GM19372 (cell line): Measurements from ENCODE around the gene GPR85.
"Not testable (repeated sequence)": the region's sequence is repeated elsewhere in the genome, so short reads cannot be mapped to it uniquely, and the experiment has no call there.

Source experiments
- ATAC-seq: cut with Tn5 transposase; IDR thresholded peaks from one replicate; pipeline ENCODE4 v1.9.1; 2021; ENCODE audit warnings: mild to moderate bottlenecking, low read depth, moderate library complexity; ENCODE audit not compliant: unreplicated experiment

The GPR85 gene

DNA sequence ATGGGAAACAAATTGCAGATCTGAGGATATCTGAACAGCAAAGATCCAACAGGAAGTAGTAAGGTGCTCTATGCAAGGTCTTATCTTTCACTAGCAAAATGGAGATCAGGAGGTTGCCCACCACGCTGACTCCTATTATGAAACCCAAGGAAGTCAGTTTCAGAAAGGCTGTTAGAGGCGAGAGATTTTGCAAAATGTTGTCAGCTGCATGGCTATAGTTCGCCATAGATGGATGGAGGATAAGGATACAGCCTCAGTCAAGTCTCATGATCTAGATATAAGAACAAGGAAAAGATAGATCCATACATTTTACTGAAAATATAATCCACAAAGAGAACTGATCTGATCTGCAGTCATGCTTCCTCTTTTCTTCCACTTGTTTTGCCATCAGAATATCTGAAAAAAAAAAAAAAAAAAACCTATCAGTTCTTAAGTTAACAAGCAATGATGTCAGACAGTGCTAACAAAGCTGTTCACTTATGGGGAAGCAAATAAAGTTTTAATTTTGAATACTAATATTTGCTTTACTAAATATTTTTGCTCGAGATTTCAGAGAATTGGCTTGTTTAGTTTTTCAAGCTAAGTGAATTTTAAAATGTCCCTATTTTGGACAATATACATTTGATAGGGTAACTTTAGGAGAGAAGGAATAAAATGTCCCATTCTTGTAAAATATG lies 2.0 kb downstream of the GPR85 start:
- no peak for ATAC-seq

DNA sequence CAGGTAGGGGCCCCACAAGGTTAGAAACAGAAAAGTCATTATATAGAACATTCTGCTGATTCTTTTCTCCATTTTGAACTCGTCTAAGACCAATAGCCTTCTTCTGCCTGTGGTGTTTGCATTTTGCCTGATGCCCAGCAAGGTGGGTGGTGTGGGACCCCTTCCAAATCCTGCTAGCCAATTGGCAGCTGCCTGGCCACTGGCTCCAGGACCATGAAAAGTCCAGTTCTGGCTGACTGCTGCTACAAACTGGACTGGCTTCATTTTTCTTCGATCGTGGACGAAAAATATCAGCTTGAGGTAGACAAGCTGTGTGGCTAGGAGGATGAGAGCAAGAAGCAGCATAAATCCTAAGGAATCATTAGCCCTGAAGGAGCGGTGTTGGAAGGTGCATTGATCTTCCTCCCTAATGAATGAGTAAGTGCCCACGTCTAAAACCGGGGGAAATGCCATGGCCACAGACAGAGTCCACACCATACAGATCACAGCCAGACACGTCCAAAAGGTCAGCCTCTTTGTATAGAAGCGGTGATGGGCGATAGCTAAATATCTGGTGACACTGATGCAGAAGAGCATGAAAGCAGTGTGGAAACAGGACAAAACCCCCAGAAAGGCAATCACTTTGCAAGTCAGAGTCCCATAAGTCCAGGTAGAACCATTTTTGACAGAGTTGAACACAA lies 2.7 kb downstream of the GPR85 start:
- no peak for ATAC-seq

DNA sequence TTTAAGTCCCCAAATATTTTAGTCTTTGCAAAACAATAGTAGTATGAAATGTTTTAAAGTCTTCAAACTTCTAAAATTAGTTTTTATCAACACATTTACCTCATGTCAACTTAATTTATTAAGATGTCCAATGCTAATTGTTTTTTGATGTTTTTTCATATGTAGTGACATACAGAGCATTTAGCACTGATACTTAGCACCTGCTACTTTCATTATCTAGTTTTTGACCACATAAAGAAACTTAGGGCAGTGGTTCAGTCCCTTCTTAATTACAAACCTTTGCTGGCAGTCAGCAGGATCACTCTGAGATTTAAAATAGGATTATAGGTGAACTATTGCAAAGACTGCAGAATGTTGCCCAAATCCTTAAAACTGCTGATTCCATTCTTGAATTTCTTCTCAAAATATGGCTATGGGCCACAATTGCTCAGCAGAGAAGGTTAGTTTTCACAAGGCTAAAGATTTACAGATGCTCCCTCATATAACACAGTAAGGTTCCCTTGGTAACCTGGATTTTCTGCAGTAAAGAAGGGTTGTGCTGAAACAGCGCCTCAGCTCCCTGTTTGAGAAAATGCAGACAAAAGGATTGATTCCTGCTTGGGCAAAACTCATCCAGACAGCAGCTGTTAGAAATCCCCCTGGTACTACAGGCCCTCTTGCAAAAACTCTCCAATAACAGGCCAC lies 3.4 kb downstream of the GPR85 start:
- ATAC-seq, result peak; percentile 39

- ATAC-seq, result no peak
Measured at GRCh38 chr7:113078331-113078730, 8.3 kb downstream of the GPR85 start.

- no peak for ATAC-seq
Measured at GRCh38 chr7:113076703-113077102, 9.9 kb downstream of the GPR85 start.

- no peak for ATAC-seq
Measured at GRCh38 chr7:113071465-113071864, 15.2 kb downstream of the GPR85 start.

GRCh38 chr7:113062499-113062898 lies 24.1 kb downstream of the GPR85 start:
- ATAC-seq, result no peak

GRCh38 chr7:113060100-113060499 lies 26.5 kb downstream of the GPR85 start:
- peak; percentile 56 for ATAC-seq

DNA sequence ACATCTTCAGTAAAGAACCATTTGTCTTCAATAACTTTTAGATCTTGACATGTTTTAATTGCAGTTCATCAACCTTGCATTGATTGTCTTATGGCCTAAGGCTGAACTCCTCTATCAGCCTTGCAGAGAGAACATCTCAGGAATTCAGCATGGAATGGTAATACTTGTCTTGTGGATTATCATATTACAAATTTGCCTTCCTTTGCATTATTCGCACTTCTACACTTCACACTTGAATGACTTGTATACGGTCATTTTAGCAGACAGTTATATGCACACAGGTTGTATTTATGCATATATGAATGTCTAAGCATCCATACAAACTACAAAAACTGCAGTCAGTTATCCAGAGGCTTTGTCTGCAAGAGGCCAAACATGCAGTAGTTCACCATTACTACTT lies 31.7 kb downstream of the GPR85 start:
- no peak for ATAC-seq

- not testable (repeated sequence) for ATAC-seq
Measured at GRCh38 chr7:113054272-113054671, 32.4 kb downstream of the GPR85 start.

- ATAC-seq, result not testable (repeated sequence)
Measured at GRCh38 chr7:113049221-113049620, 37.4 kb downstream of the GPR85 start.

- no peak for ATAC-seq
Measured at GRCh38 chr7:113046453-113046852, 40.2 kb downstream of the GPR85 start.

GRCh38 chr7:113045379-113045778 lies 41.2 kb downstream of the GPR85 start:
- no peak for ATAC-seq

DNA sequence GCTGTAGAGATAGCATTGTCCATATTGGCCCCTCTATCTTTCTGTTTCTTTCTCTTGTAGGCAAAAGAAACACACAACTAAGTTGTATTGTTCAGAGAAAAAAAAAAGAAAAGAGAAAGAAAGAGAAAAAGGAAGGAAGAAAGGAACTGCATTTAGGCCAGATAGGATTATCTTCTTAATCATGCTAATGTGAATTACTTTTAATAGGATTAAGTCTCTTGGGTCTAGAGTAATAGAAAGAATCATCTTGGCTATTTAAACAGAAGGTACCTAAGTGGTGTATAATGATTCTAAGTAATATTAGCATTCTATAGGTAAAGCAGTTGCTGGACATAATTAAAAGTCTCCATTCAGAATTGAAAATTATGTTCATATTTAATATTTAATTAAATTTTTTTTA lies 42.2 kb downstream of the GPR85 start:
- ATAC-seq, result no peak

DNA sequence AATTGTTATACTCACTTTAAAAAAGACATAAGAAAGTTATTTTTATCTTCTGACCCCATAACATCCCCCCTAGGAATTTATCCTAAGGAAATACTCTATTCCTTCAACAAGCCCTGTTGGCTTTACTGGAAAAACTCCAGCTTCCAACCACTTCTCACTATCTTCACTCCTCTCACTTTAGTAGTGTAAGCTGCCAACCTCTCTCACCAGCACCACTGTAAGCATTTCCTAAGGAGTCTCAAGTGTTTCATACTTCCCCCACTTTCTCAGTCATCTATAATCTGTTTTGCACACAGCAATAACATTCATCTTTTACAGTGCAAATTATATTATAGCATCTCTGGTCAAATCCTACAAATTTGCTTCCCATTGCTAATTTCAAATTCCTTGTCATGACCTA lies 45.8 kb downstream of the GPR85 start:
- ATAC-seq, result no peak

- no peak for ATAC-seq
Measured at GRCh38 chr7:113033959-113034358, 52.7 kb downstream of the GPR85 start.
